Liver (tissue), 9 donors: ENCODE measurements around the gene ABHD12. TPM values are rescaled to one million over a fixed set of nuclear protein-coding genes. Genes with fewer than 3 reads are reported as not detected.

Source experiments
- DNase-seq: peaks from one replicate; pipeline ENCODE4 v3.0.0-alpha.2; 2017; ENCODE audit warnings: low spot score
- H3K27ac ChIP-seq, 2 donors: one replicate each; pipeline ENCODE4 v1.7.0; 2013; ENCODE audit warnings: inconsistent platforms in 2 of 2, low read length in 2 of 2, control low read depth in 1 of 2, low read depth in 1 of 2, mild to moderate bottlenecking in 1 of 2
- H3K27me3 ChIP-seq, 4 donors: one replicate each; pipeline versions ENCODE4 v1.6.1 to v1.7.0; 2013; ENCODE audit warnings: low read length in 3 of 4, inconsistent platforms in 1 of 4, mild to moderate bottlenecking in 1 of 4, moderate library complexity in 1 of 4; ENCODE audit not compliant: control insufficient read depth in 4 of 4, insufficient read depth in 4 of 4
- H3K36me3 ChIP-seq, 4 donors: one replicate each; pipeline versions ENCODE4 v1.6.1 to v1.7.0; 2013; ENCODE audit warnings: low read length in 3 of 4, mild to moderate bottlenecking in 3 of 4, low read depth in 1 of 4, moderate library complexity in 1 of 4; ENCODE audit not compliant: control insufficient read depth in 4 of 4, insufficient read depth in 3 of 4
- H3K4me1 ChIP-seq, 4 donors: one replicate each; pipeline versions ENCODE4 v1.6.1 to v1.7.0; 2013; ENCODE audit warnings: low read length in 3 of 4, mild to moderate bottlenecking in 3 of 4, moderate library complexity in 1 of 4; ENCODE audit not compliant: control insufficient read depth in 4 of 4, insufficient read depth in 4 of 4
- H3K4me3 ChIP-seq, 3 donors: one replicate each; pipeline versions ENCODE4 v1.6.1 to v1.7.0; 2013; ENCODE audit warnings: low read length in 3 of 3, control low read depth in 1 of 3, low read depth in 1 of 3, mild to moderate bottlenecking in 1 of 3
- H3K9ac ChIP-seq, 2 donors: one replicate each; pipeline ENCODE4 v1.7.0; 2013; ENCODE audit warnings: low read length in 2 of 2, mild to moderate bottlenecking in 2 of 2, moderate library complexity in 2 of 2, control low read depth in 1 of 2, low read depth in 1 of 2
- H3K9me3 ChIP-seq, 4 donors: one replicate each; pipeline versions ENCODE4 v1.6.1 to v1.7.0; 2013; ENCODE audit warnings: low read length in 3 of 4; ENCODE audit not compliant: control insufficient read depth in 4 of 4
- EGR1 ChIP-seq, 2 donors: IDR thresholded peaks; 2 replicates each; pipeline ENCODE4 v1.6.1; 2016 to 2018; ENCODE audit warnings: antibody characterized with exemption in 2 of 2, low read depth in 2 of 2
- FOXA1 ChIP-seq: IDR thresholded peaks from 2 replicates; pipeline ENCODE4 v1.6.1; 2016; ENCODE audit warnings: antibody characterized with exemption
- FOXA2 ChIP-seq: IDR thresholded peaks from 2 replicates; pipeline ENCODE4 v1.6.1; 2016; ENCODE audit warnings: antibody characterized with exemption
- HNF4A ChIP-seq, 2 donors: conservative IDR thresholded peaks; 2 replicates each; pipeline ENCODE4 v1.6.1; 2016; ENCODE audit warnings: antibody characterized with exemption in 2 of 2, mild to moderate bottlenecking in 2 of 2
- HNF4G ChIP-seq: IDR thresholded peaks from 2 replicates; pipeline ENCODE4 v1.6.1; 2016; ENCODE audit warnings: antibody characterized with exemption
- JUND ChIP-seq, 2 donors: IDR thresholded peaks; 2 replicates each; pipeline ENCODE4 v1.6.1; 2016; ENCODE audit warnings: antibody characterized with exemption in 2 of 2
- NR2F2 ChIP-seq: IDR thresholded peaks from 2 replicates; pipeline ENCODE4 v1.6.1; 2016; ENCODE audit warnings: antibody characterized with exemption
- RAD21 ChIP-seq, 2 donors: IDR thresholded peaks; 2 replicates each; pipeline ENCODE4 v1.6.1; 2016; ENCODE audit warnings: antibody characterized with exemption in 2 of 2, mild to moderate bottlenecking in 2 of 2
- RXRA ChIP-seq, 2 donors: IDR thresholded peaks; 2 replicates each; pipeline ENCODE4 v1.6.1; 2017 to 2018; ENCODE audit warnings: antibody characterized with exemption in 2 of 2, mild to moderate bottlenecking in 1 of 2
- SP1 ChIP-seq: IDR thresholded peaks from 2 replicates; pipeline ENCODE4 v1.6.1; 2018; ENCODE audit warnings: antibody characterized with exemption, mild to moderate bottlenecking
- TAF1 ChIP-seq: conservative IDR thresholded peaks from 2 replicates; pipeline ENCODE4 v1.6.1; 2016; ENCODE audit warnings: antibody characterized with exemption, mild to moderate bottlenecking
- YY1 ChIP-seq: IDR thresholded peaks from 2 replicates; pipeline ENCODE4 v1.6.1; 2016; ENCODE audit warnings: antibody characterized with exemption, mild to moderate bottlenecking
- WGBS: extraction: QIAGEN DNeasy Blood & Tissue Kit; methylation state at CpG from one replicate; pipeline ENCODE4 v1.1.7; 2013; 5-methylcytosine and 5-hydroxymethylcytosine counted together
- polyA plus RNA-seq, 2 donors: library from polyadenylated mRNA; stranded (reverse) in 1 of 2; unstranded in 1 of 2; fragments of 200-250 nt in 1 of 2; fragments of >200 nt in 1 of 2; fragmentation: Nextera tagmentation in 1 of 2; extraction: Ambion mirVana in 1 of 2; gene quantifications; one replicate each; pipeline versions ENCODE4 v1.2.1 to v1.2.3, GENCODE V29; 2013 to 2015
- total RNA-seq, 2 donors: library from RNA; depleted of rRNA; stranded (reverse); fragments of >200 nt; gene quantifications; one replicate each; pipeline ENCODE4 v1.2.3, GENCODE V29; 2014
- TF ChIP-seq, protein P1 (sequence below): IDR thresholded peaks from 2 replicates; pipeline ENCODE4 v1.6.1; 2016; ENCODE audit warnings: antibody characterized with exemption
- TF ChIP-seq, protein P2 (sequence below): IDR thresholded peaks from 2 replicates; pipeline ENCODE4 v1.6.1; 2016; ENCODE audit warnings: antibody characterized with exemption, mild to moderate bottlenecking
- donor health status: healthy.
- donor health status: healthy.
- donor health status: healthy.
- donor health status: healthy.
- donor health status: healthy.

ABHD12 gene
- total and polyA plus RNA-seq, 4 donors = 11.1 to 15.4 (median 12.9) TPM

GRCh38 chr20:25282796-25283195 is 107.8 kb downstream of the ABHD12 start:
- H3K4me3 ChIP-seq = no peak overlapping the region
- TF ChIP-seq FOXA1 (no peak), HNF4A (conservative IDR thresholded peaks at IDR 0.05) (no peak), TAF1 (no peak), HNF4G (no peak), RXRA (IDR thresholded peaks at IDR 0.05) (no peak), EGR1 (IDR thresholded peaks at IDR 0.05; ENCODE audit: low read depth in 2 of 2) (no peak), RAD21 (IDR thresholded peaks at IDR 0.05) (no peak), NR2F2 (no peak), SP1 (no peak), FOXA2 (no peak), JUND (IDR thresholded peaks at IDR 0.05) (no peak)
- H3K27ac ChIP-seq = no peak overlapping the region
- no peaks in the 10 kb centered on the region for H3K9me3 ChIP-seq
- WGBS = 92% methylated on average over 11 of the region's 11 CpGs
- peaks cover 0 to 7% (median 3%) of the 10 kb centered on the region in 4 donors for H3K4me1 ChIP-seq
- no peak for DNase-seq
- no peaks in the 10 kb centered on the region for H3K27me3 ChIP-seq
- H3K36me3 ChIP-seq = peaks cover 2 to 23% (median 6%) of the 10 kb centered on the region in 4 donors
- no peak overlapping the region for H3K9ac ChIP-seq

GRCh38 chr20:25282034-25282781 is 108.4 kb downstream of the ABHD12 start:
- no peak overlapping the region for H3K27ac ChIP-seq
- H3K4me1 ChIP-seq = peaks cover 0 to 7% (median 3%) of the 10 kb centered on the region in 4 donors
- no peaks in the 10 kb centered on the region for H3K9me3 ChIP-seq
- TF ChIP-seq RXRA (IDR thresholded peaks at IDR 0.05) (no peak), YY1 (no peak), JUND (IDR thresholded peaks at IDR 0.05) (no peak), FOXA1 (no peak)
- TF ChIP-seq, protein P1, sequence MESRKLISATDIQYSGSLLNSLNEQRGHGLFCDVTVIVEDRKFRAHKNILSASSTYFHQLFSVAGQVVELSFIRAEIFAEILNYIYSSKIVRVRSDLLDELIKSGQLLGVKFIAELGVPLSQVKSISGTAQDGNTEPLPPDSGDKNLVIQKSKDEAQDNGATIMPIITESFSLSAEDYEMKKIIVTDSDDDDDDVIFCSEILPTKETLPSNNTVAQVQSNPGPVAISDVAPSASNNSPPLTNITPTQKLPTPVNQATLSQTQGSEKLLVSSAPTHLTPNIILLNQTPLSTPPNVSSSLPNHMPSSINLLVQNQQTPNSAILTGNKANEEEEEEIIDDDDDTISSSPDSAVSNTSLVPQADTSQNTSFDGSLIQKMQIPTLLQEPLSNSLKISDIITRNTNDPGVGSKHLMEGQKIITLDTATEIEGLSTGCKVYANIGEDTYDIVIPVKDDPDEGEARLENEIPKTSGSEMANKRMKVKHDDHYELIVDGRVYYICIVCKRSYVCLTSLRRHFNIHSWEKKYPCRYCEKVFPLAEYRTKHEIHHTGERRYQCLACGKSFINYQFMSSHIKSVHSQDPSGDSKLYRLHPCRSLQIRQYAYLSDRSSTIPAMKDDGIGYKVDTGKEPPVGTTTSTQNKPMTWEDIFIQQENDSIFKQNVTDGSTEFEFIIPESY = no peak
- TF ChIP-seq, protein P2, sequence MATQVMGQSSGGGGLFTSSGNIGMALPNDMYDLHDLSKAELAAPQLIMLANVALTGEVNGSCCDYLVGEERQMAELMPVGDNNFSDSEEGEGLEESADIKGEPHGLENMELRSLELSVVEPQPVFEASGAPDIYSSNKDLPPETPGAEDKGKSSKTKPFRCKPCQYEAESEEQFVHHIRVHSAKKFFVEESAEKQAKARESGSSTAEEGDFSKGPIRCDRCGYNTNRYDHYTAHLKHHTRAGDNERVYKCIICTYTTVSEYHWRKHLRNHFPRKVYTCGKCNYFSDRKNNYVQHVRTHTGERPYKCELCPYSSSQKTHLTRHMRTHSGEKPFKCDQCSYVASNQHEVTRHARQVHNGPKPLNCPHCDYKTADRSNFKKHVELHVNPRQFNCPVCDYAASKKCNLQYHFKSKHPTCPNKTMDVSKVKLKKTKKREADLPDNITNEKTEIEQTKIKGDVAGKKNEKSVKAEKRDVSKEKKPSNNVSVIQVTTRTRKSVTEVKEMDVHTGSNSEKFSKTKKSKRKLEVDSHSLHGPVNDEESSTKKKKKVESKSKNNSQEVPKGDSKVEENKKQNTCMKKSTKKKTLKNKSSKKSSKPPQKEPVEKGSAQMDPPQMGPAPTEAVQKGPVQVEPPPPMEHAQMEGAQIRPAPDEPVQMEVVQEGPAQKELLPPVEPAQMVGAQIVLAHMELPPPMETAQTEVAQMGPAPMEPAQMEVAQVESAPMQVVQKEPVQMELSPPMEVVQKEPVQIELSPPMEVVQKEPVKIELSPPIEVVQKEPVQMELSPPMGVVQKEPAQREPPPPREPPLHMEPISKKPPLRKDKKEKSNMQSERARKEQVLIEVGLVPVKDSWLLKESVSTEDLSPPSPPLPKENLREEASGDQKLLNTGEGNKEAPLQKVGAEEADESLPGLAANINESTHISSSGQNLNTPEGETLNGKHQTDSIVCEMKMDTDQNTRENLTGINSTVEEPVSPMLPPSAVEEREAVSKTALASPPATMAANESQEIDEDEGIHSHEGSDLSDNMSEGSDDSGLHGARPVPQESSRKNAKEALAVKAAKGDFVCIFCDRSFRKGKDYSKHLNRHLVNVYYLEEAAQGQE = no peak
- peaks cover 2 to 23% (median 6%) of the 10 kb centered on the region in 4 donors for H3K36me3 ChIP-seq
- 95% methylated on average over 22 of the region's 22 CpGs for WGBS
- H3K4me3 ChIP-seq = no peak overlapping the region
- no peak overlapping the region for H3K9ac ChIP-seq
- H3K27me3 ChIP-seq = no peaks in the 10 kb centered on the region
- DNase-seq = no peak
